Measurements from ENCODE around the gene HNRNPUL2.

DNA sequence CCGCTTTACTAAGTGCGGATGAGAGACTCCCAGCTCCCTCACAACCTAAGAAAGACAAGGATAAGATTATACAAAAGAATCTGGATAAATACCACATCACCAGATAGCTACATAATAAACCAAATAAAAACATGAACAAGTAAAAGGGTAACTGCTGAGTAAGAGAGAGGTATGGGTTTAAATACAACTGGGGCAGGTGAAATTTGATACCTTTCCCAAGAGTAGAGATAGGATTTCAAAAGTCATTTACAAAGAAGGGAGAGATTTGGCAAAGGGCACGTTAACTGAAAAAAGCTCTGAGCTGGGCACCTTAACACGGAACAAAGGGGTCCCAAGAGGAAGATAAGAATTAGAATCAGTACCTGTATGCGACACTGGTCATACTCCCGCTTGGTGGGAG is 50.1 kb downstream of the HNRNPUL2 start:
- TF ChIP-seq, protein P1, sequence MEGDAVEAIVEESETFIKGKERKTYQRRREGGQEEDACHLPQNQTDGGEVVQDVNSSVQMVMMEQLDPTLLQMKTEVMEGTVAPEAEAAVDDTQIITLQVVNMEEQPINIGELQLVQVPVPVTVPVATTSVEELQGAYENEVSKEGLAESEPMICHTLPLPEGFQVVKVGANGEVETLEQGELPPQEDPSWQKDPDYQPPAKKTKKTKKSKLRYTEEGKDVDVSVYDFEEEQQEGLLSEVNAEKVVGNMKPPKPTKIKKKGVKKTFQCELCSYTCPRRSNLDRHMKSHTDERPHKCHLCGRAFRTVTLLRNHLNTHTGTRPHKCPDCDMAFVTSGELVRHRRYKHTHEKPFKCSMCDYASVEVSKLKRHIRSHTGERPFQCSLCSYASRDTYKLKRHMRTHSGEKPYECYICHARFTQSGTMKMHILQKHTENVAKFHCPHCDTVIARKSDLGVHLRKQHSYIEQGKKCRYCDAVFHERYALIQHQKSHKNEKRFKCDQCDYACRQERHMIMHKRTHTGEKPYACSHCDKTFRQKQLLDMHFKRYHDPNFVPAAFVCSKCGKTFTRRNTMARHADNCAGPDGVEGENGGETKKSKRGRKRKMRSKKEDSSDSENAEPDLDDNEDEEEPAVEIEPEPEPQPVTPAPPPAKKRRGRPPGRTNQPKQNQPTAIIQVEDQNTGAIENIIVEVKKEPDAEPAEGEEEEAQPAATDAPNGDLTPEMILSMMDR (conservative IDR thresholded peaks at IDR 0.05; ENCODE audit: low read depth, low read length) = no peak
- TF ChIP-seq RAD21 (IDR thresholded peaks at IDR 0.05; ENCODE audit: low read length) (no peak), SMC3 (IDR thresholded peaks at IDR 0.05; ENCODE audit: low read depth, low read length) (no peak), POLR2A (IDR thresholded peaks at IDR 0.05; ENCODE audit: low read depth, low read length) (no peak), MAZ (IDR thresholded peaks at IDR 0.05; ENCODE audit: borderline replicate concordance, low read depth, low read length) (no peak), BHLHE40 (IDR thresholded peaks at IDR 0.05; ENCODE audit: low read depth, low read length) (no peak), MAFK (IDR thresholded peaks at IDR 0.05; ENCODE audit: low read depth, low read length) (no peak), ELK1 (IDR thresholded peaks at IDR 0.05; ENCODE audit: borderline replicate concordance, low read depth, low read length) (no peak), NFE2L2 (IDR thresholded peaks at IDR 0.05; ENCODE audit: low read depth, low read length) (no peak), MXI1 (IDR thresholded peaks at IDR 0.05; ENCODE audit: borderline replicate concordance, low read depth, low read length) (no peak), CEBPB (IDR thresholded peaks at IDR 0.05; ENCODE audit: low read depth, low read length) (no peak)
- TF ChIP-seq, protein P2, sequence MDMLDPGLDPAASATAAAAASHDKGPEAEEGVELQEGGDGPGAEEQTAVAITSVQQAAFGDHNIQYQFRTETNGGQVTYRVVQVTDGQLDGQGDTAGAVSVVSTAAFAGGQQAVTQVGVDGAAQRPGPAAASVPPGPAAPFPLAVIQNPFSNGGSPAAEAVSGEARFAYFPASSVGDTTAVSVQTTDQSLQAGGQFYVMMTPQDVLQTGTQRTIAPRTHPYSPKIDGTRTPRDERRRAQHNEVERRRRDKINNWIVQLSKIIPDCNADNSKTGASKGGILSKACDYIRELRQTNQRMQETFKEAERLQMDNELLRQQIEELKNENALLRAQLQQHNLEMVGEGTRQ (IDR thresholded peaks at IDR 0.05; ENCODE audit: low read depth, low read length) = no peak

Measured in IMR-90 (cell line).